ENCODE data around the gene BHMT2.

Gene BHMT2

GRCh38 chr5:79069488-79070349 lies at the start of gene BHMT2, which contains the start of gene DMGDH:
TSS of gene BHMT2 (plus strand) at chr5:79069767. CDS start at chr5:79069783, 16 bp downstream.
TSS of gene DMGDH (minus strand) at chr5:79069674. CDS start at chr5:79069620, 54 bp downstream.
- DNase-seq (ENCODE audit: low read depth, low spot score), result no peak

GRCh38 chr5:79020861-79021561 lies 48.6 kb upstream of the BHMT2 start:
- DNase-seq (ENCODE audit: low read depth, low spot score), result peak; percentile 33

GRCh38 chr5:79021753-79022152 lies 47.8 kb upstream of the BHMT2 start:
- DNase-seq (ENCODE audit: low read depth, low spot score), result no peak

GRCh38 chr5:79022771-79023170 lies 46.8 kb upstream of the BHMT2 start:
- no peak for DNase-seq (ENCODE audit: low read depth, low spot score)

- no peak for DNase-seq (ENCODE audit: low read depth, low spot score)
Observed at GRCh38 chr5:79023348-79023747, 46.2 kb upstream of the BHMT2 start.

GRCh38 chr5:79023947-79024346 lies 45.6 kb upstream of the BHMT2 start:
- no peak for DNase-seq (ENCODE audit: low read depth, low spot score)

- DNase-seq (ENCODE audit: low read depth, low spot score), result no peak
Observed at GRCh38 chr5:79025054-79025472, 44.5 kb upstream of the BHMT2 start.

GRCh38 chr5:79030663-79031484 lies 38.7 kb upstream of the BHMT2 start:
- DNase-seq (ENCODE audit: low read depth, low spot score), result no peak

- DNase-seq (ENCODE audit: low read depth, low spot score), result no peak
Observed at GRCh38 chr5:79031485-79031867, 38.1 kb upstream of the BHMT2 start.

- no peak for DNase-seq (ENCODE audit: low read depth, low spot score)
Observed at GRCh38 chr5:79032031-79032695, 37.4 kb upstream of the BHMT2 start.

- no peak for DNase-seq (ENCODE audit: low read depth, low spot score)
Observed at GRCh38 chr5:79032782-79033181, 36.8 kb upstream of the BHMT2 start.

GRCh38 chr5:79035237-79035636 lies 34.3 kb upstream of the BHMT2 start:
- no peak for DNase-seq (ENCODE audit: low read depth, low spot score)

- no peak for DNase-seq (ENCODE audit: low read depth, low spot score)
Observed at GRCh38 chr5:79036769-79037168, 32.8 kb upstream of the BHMT2 start.

GRCh38 chr5:79042188-79042587 lies 27.4 kb upstream of the BHMT2 start:
- no peak for DNase-seq (ENCODE audit: low read depth, low spot score)

- no peak for DNase-seq (ENCODE audit: low read depth, low spot score)
Observed at GRCh38 chr5:79047199-79047598, 22.4 kb upstream of the BHMT2 start.

GRCh38 chr5:79048437-79048836 lies 21.1 kb upstream of the BHMT2 start:
- DNase-seq (ENCODE audit: low read depth, low spot score), result no peak

- no peak for DNase-seq (ENCODE audit: low read depth, low spot score)
Observed at GRCh38 chr5:79050498-79050897, 19.1 kb upstream of the BHMT2 start.

GRCh38 chr5:79053321-79053720 lies 16.2 kb upstream of the BHMT2 start:
- no peak for DNase-seq (ENCODE audit: low read depth, low spot score)

GRCh38 chr5:79055017-79055416 lies 14.6 kb upstream of the BHMT2 start:
- DNase-seq (ENCODE audit: low read depth, low spot score), result no peak

GRCh38 chr5:79056847-79057246 lies 12.7 kb upstream of the BHMT2 start:
- no peak for DNase-seq (ENCODE audit: low read depth, low spot score)

- no peak for DNase-seq (ENCODE audit: low read depth, low spot score)
Observed at GRCh38 chr5:79059674-79060073, 9.9 kb upstream of the BHMT2 start.
